Fibroblast of mammary gland (primary cell): Measurements from ENCODE around the gene PPP1R3G.
"Not testable (repeated sequence)": the region's sequence is repeated elsewhere in the genome, so short reads cannot be mapped to it uniquely, and the experiment has no call there.

Experiments
- DNase-seq: peaks from one replicate; pipeline ENCODE4 v3.0.0-alpha.2; 2010; ENCODE audit warnings: low read depth
- H3K4me3 ChIP-seq: 2 replicates; pipeline ENCODE4 v1.5.1; 2011; ENCODE audit warnings: low read depth, mild to moderate bottlenecking, low read length, moderate library complexity; ENCODE audit not compliant: control insufficient read depth
- CTCF ChIP-seq: conservative IDR thresholded peaks from 2 replicates; pipeline ENCODE4 v1.5.1; 2011; ENCODE audit warnings: low read depth, low read length, inconsistent platforms; ENCODE audit not compliant: control insufficient read depth, insufficient read depth

The PPP1R3G gene

DNA sequence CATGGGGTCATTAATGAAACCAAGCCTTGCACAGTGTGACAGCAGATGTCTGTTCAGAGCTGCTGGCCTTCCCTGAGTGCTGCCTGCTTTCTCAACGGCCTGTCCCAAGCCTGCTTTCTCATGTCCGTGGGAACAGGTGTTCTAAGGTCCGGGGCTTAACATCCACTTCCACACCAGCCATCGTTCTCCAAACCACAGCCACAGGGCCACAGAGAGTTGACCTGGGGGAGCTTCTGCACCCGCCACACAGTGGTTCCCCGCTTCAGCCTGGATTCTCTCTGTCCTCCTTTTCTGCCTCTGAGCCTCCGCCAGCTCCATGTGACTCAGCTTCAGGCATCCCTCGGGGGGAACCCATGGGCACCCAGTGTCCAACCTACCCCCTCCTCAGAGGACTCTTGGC lies 26.9 kb upstream of the PPP1R3G start:
- H3K4me3 ChIP-seq, result no peak overlapping the region
- no peak for DNase-seq
- no peak for TF ChIP-seq CTCF

DNA sequence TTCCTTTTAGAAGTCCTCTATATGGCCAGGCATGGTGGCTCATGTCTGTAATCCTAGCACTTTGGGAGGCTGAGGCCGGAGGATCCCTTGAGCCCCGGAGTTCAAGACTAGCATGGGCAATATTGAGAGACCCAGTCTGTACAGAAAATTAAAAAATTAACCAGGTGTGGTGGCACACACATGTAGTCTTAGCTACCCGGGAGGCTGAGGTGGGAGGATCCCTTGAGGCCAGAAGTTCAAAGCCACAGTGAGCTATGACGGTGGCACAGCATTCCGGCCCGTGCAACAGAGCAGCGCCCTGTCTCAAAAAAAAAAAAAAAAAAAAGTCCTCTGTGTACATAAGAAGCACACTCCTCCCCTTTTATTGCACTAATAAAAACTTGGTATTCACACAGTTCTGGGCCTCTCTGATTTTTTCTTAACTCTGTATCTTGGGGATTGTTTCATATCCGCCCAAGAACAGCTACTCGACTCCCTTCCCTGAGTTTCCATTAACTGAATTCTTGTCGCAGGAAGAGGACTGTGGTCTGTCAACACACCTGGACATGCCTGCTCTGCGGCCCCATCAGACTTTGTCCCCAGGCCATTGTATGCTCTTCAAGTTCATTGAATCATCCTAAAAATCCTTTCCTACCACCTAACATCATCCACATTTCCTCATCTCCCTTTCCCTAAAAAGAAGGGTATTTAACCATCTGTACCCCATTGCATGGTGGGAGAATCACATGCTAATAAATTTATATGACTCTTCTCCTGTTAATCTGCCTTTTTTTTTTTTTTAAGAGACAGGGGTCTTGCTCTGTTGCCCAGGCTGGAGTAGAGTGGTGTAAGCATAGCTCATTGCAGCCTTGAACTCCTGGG lies 25.9 kb upstream of the PPP1R3G start:
- TF ChIP-seq CTCF, result no peak
- no peak for DNase-seq
- no peak overlapping the region for H3K4me3 ChIP-seq

GRCh38 chr6:5060439-5060838 lies 24.7 kb upstream of the PPP1R3G start:
- H3K4me3 ChIP-seq, DNase-seq: not testable (repeated sequence)

- no peak overlapping the region for H3K4me3 ChIP-seq
- no peak for DNase-seq
- TF ChIP-seq CTCF, result no peak
Measured at GRCh38 chr6:5061152-5061551, 24.0 kb upstream of the PPP1R3G start.

- TF ChIP-seq CTCF, result no peak
- no peak overlapping the region for H3K4me3 ChIP-seq
- no peak for DNase-seq
Measured at GRCh38 chr6:5063617-5064016, 21.5 kb upstream of the PPP1R3G start.

DNA sequence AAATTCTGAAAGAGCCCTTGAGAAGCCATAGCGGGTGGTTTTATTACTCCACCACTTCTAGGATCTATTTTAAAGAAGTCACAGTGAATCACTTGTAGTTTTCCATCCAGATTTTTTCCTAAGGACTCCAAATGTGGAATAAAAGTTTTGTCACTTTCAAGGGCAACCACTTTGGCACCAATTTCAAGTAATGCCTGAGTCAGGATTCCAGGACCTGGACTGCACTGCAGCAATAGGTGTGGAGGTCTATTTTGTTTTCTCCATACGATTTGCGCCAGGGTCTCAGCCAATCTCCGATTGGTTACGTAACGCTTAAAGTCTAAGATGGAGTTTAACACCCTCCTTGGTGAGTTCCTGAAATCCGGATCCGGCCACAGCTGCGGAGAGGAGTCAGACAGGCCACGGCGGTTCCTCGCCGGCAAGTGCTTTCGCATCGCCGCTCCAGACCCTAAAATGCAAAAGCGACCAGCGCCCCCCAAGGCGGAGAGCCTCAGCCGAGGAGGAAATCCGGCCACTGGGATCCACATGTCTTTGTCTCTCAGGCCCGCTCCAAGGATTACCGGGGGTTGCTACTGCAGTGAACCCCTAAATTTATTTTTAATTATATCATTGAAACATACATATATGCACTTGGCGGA lies 18.6 kb upstream of the PPP1R3G start:
- no peak for TF ChIP-seq CTCF
- no peak overlapping the region for H3K4me3 ChIP-seq
- DNase-seq, result no peak

DNA sequence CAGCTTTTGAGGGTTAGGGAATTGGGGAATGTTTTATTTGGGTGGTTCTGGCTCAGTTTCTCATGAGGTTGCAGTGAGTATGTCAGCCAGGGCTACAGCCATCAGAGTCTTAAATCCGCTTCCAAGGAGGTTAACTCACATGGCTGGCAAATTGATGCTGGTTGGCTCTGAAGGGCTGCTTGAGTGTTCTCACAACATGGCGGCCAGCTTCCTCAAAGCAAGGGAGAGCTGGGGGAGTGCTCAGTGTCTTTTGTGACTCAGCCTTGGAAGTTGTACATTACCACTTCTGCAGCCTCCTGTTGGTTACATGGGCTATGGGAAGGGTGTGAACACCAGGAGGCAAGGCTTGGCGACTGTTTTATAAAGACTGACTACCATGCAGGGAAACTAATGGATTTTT lies 17.8 kb upstream of the PPP1R3G start:
- TF ChIP-seq CTCF, result no peak
- no peak for DNase-seq
- no peak overlapping the region for H3K4me3 ChIP-seq
